Retinal pigment epithelial cell (primary cell): ENCODE measurements around the gene SPCS1.
"Not testable (repeated sequence)": the region's sequence is repeated elsewhere in the genome, so short reads cannot be mapped to it uniquely, and the experiment has no call there.

Experiments
- DNase-seq: peaks from one replicate; pipeline ENCODE4 v3.0.0-alpha.2; 2010; ENCODE audit warnings: low read depth
- H3K4me3 ChIP-seq: 2 replicates; pipeline ENCODE4 v1.5.1; 2011; ENCODE audit warnings: mild to moderate bottlenecking, low read length, control low read depth, moderate library complexity
- TF ChIP-seq, protein P1 (sequence below): conservative IDR thresholded peaks from 2 replicates; pipeline ENCODE4 v1.5.1; 2011; ENCODE audit warnings: low read depth, low read length, control low read depth, inconsistent platforms

The SPCS1 gene

GRCh38 chr3:52719618-52720017 lies 13.7 kb downstream of the SPCS1 start:
- H3K4me3 ChIP-seq = no peak overlapping the region
- TF ChIP-seq, protein P1, sequence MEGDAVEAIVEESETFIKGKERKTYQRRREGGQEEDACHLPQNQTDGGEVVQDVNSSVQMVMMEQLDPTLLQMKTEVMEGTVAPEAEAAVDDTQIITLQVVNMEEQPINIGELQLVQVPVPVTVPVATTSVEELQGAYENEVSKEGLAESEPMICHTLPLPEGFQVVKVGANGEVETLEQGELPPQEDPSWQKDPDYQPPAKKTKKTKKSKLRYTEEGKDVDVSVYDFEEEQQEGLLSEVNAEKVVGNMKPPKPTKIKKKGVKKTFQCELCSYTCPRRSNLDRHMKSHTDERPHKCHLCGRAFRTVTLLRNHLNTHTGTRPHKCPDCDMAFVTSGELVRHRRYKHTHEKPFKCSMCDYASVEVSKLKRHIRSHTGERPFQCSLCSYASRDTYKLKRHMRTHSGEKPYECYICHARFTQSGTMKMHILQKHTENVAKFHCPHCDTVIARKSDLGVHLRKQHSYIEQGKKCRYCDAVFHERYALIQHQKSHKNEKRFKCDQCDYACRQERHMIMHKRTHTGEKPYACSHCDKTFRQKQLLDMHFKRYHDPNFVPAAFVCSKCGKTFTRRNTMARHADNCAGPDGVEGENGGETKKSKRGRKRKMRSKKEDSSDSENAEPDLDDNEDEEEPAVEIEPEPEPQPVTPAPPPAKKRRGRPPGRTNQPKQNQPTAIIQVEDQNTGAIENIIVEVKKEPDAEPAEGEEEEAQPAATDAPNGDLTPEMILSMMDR = no peak
- DNase-seq = no peak

DNA sequence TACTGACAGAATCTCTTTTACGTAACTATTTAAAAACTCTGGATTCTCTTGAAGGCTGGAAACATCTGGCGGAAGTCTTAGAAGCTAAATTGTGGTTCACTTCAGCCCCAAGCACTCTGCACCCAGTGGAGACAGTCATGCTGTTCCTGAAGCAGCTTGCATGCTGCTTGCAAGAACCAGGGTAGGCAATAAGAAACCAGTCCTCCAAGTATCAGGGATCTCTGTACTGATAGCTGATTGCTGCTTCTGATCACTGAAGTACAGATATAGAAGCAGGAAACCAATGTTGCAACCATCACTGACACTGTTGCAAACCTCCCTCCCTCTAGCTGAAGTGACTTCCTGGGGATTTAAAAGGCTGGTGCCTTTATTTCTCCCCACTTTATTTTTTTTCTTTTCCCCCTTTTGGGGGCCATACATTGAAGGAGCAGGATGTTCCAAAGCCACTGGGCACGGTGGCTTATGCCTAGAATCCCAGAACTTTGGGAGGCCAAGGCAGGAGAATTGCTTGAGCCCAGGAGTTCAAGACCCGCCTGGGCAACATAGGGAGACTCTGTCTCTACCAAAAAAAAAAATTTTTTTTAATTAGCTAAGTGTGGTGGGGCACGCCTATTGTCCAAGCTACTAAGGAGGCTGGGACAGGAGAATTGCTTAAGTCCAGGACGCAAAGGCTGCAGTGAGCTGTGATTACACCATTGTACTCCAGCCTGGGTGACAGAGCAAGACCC lies 15.3 kb downstream of the SPCS1 start:
- DNase-seq = no peak
- H3K4me3 ChIP-seq = no peak overlapping the region
- TF ChIP-seq, protein P1 = no peak

GRCh38 chr3:52721730-52722008 lies 15.8 kb downstream of the SPCS1 start:
- no peak overlapping the region for H3K4me3 ChIP-seq
- no peak for DNase-seq
- TF ChIP-seq, protein P1 = no peak

DNA sequence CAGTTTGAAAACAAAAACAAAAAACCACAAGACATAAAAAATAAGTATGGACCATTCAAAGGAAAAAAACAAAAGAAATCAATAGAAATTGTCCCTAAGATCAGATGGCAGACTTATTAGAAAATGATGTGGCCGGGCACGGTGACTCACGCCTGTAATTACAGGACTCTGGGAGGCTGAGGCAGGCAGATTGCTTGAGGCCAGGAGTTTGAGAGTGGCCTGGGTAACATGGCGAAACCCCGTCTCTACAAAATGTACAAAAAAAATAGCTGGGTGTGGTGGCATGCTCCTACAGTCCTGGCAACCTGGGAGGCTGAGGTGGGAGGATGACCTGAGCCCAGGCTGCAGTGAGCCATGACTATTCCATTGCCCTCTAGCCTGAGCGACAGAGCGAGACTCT lies 16.6 kb downstream of the SPCS1 start:
- DNase-seq = no peak
- no peak overlapping the region for H3K4me3 ChIP-seq
- TF ChIP-seq, protein P1 = no peak

DNA sequence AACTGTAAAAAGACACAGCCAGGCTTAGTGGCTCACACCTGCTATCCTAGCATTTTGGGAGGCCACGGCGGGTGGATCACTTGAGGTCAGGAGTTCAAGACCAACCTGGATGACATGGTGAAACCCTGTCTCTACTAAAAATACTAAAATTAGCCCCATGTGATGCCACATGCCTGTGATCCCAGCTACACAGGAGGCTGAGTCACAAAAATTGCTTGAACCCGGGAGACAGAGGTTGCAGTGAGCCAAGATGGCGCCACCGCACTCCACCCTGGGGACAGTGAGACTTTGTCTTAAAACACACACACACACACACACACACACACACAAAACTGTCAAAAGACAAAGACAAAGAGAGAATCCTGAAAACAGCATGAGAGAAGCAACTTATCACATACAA lies 18.0 kb downstream of the SPCS1 start:
- no peak overlapping the region for H3K4me3 ChIP-seq
- TF ChIP-seq, protein P1 = no peak
- no peak for DNase-seq

GRCh38 chr3:52724511-52724910 lies 18.6 kb downstream of the SPCS1 start:
- TF ChIP-seq, protein P1 = no peak
- no peak overlapping the region for H3K4me3 ChIP-seq
- DNase-seq = no peak

DNA sequence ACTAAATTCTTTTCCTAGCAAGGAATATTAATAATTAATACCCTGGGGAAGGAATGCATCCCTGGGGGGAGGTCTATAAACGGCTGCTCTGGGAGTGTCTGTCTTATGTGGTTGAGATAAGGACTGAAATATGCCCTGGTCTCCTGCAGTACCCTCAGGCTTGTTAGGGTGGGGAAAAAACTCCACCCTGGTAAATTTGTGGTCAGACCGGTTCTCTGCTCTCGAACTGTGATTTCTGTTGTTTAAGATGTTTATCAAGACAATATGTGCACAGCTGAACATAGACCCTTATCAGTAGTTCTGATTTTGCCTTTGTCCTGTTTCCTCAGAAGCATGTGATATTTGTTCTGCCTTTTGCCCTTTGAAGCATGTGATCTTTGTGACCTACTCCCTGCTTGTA lies 22.8 kb downstream of the SPCS1 start:
- DNase-seq, H3K4me3 ChIP-seq: not testable (repeated sequence)

- H3K4me3 ChIP-seq = no peak overlapping the region
- no peak for DNase-seq
- TF ChIP-seq, protein P1 = no peak
These were observed 24.8 kb downstream of the SPCS1 start for GRCh38 chr3:52730681-52731080.
